GM12872 (cell line): ENCODE measurements around the gene KLB.

Experiments used
- CTCF ChIP-seq: IDR thresholded peaks from 3 replicates; pipeline ENCODE4 v1.5.1; 2011; ENCODE audit warnings: low read depth, mild to moderate bottlenecking, low read length, moderate library complexity; ENCODE audit not compliant: insufficient read depth

KLB gene

GRCh38 chr4:39480251-39480650 lies 73.5 kb downstream of the KLB start:
- no peak for TF ChIP-seq CTCF

- TF ChIP-seq CTCF, result no peak
These were observed 74.4 kb downstream of the KLB start for GRCh38 chr4:39480902-39481695.

DNA sequence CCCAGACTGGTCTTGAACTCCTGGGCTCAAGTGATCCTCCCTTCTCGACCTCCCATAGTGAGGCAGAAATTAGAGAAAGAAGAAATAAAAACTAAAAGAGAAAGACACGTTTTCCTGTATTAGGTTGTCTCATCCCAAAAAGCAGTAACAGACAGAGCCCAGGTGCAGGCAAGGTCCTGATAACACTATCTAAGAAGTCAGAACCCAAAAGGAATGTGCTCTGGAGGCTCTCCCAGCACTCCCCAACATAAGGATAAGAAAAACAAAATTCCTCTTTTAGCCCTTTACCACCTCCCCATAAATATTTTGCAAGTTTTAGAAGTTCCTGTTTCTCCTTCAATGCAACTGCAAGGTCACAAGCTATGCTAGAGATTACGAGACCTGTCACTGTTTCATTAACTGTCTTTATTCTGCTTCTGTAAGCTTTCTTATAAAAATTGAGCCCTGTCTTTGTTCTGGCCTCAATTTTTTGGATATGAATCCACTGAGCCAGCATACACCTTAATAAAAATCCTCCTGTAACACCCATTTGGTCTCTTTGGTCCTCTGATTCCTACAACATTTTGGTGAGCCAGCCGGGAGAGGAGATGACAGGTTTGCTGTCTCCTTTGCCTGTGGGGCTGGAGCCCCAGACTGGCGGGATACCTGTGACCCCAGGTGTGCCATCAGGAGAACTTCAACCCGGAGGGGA lies 78.0 kb downstream of the KLB start:
- no peak for TF ChIP-seq CTCF

DNA sequence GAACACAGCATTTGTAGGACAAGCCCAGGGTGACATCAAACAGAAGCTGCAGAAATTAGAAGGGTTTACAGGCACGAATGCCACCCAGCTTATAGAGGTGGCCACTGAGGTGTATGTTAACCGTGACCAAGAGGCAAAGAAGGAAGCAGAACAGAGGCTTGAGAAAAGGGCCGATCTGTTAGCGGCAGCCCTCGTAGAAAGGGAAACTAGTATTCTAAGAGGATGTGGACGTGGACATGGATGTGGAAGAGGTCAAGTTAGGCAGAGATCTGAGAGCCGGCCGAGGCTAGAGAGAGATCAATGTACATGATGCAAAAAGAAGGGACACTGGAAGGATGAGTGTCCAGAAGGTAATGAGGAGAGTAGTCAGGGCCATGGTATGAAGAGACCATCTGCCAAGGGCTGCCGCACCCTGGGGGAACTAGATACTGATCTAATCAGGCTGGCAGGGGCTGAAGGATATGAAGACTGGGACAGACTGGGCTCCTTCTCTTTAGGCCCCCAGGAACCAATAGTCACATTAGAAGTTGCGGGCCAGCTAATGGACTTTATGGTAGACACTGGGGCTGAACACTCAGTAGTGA lies 79.6 kb downstream of the KLB start:
- TF ChIP-seq CTCF, result no peak

DNA sequence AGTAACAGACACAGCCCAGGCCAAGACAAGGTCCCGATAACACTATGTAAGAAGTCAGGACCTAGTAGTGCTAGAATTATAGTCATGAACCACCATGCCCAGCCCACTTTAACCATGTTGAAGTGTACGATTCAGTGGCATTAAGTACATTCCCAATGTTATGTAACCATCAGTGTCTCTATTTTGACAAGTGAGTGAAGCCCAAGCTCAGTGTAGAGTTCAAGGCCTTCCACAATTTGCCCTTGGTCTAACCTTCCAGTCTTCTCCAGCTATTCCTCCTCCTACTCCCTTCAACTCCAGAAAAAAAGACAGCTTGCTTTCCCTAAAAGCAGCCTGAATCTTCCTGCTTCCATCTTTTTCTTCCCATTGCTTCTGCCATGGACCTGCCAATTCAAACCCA lies 83.6 kb downstream of the KLB start:
- no peak for TF ChIP-seq CTCF

DNA sequence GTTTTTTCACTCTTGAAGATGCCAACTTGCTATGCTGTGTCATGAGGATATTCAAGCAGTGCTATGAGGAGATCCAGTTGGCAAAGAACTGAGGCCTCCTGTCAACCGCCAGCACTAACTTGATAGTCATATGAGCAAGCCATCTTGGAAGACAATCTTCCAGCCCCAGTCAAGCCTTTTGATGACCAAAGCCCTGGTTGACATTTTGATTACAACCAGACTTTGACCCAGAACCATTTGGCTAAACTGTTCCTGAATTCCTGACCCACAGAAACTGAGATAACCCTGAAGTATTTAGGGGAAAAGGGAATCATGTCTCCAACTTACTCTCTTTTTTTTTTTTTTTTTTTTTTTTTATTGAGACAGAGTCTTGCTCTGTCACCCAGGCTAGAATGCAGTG lies 87.6 kb downstream of the KLB start:
- TF ChIP-seq CTCF, result no peak

DNA sequence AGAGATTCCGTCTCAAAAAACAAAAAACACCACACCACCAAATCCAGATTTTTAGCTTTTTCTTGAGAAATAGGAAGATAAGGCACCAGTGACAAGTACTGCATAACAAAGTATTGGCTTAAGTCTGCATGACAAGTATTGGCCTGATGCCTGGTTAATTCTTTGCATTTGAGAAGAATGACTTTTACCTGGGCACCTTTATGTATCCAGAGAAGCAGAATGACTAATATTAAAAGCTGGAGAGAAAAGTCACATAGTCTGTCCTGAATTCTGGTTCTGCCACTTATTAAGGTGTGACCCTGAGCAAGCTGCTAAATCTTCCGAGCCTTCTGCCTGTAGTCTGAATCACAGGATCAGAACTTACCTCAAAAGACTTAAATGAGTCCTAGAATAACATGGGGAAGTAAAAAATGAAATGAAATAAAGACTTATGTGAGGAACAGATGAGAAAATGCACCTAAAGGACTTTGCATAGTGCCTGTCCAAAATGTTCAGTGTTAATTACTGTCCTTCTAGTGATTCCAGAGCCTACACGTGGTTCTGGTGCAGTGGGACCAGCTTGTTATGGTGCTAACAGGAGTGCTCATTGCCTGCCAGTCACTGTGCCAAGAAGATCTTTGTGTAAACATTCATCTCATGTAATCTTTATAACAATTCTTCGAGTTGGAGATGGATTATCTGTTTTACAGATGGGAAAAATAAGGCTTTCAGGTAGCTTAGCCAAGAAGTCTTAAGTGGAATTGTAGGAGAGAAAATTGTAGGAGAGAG lies 88.9 kb downstream of the KLB start:
- TF ChIP-seq CTCF, result no peak
